Measurements from ENCODE around the gene DLST.

DLST gene

GRCh38 chr14:74860899-74861733, 20.6 kb upstream of the DLST start:
- peak; percentile 89 for DNase-seq

- DNase-seq = no peak
Observed at GRCh38 chr14:74861734-74862090, 20.0 kb upstream of the DLST start.

- no peak for DNase-seq
Observed at GRCh38 chr14:74863274-74863673, 18.4 kb upstream of the DLST start.

- DNase-seq = no peak
Observed at GRCh38 chr14:74864198-74864597, 17.5 kb upstream of the DLST start.

GRCh38 chr14:74865156-74865555, 16.6 kb upstream of the DLST start:
- DNase-seq = no peak

- DNase-seq = no peak
Observed at GRCh38 chr14:74866708-74867389, 14.9 kb upstream of the DLST start.

GRCh38 chr14:74867673-74868072, 14.0 kb upstream of the DLST start:
- DNase-seq = peak; percentile 49

- no peak for DNase-seq
Observed at GRCh38 chr14:74868739-74869138, 13.0 kb upstream of the DLST start.

- no peak for DNase-seq
Observed at GRCh38 chr14:74871819-74872218, 9.9 kb upstream of the DLST start.

GRCh38 chr14:74875204-74875603, 6.5 kb upstream of the DLST start:
- no peak for DNase-seq

- no peak for DNase-seq
Observed at GRCh38 chr14:74875941-74876913, 5.5 kb upstream of the DLST start, which contains the start of gene PROX2. TSS of gene PROX2 (minus strand) at chr14:74876145. CDS start at chr14:74863834, 12,311 bp downstream.

GRCh38 chr14:74879427-74880182, 2.1 kb upstream of the DLST start:
- DNase-seq = no peak

GRCh38 chr14:74882103-74882920, 596 bp downstream of the DLST start:
- DNase-seq = no peak

GRCh38 chr14:74886001-74886400, 4.3 kb downstream of the DLST start:
- no peak for DNase-seq

- DNase-seq = no peak
Observed at GRCh38 chr14:74888164-74889158, 6.7 kb downstream of the DLST start.

- DNase-seq = no peak
Observed at GRCh38 chr14:74890262-74890661, 8.5 kb downstream of the DLST start.

- DNase-seq = no peak
Observed at GRCh38 chr14:74891870-74892269, 10.2 kb downstream of the DLST start.

GRCh38 chr14:74892745-74893144, 11.0 kb downstream of the DLST start:
- DNase-seq = no peak

GRCh38 chr14:74893614-74894091, 11.9 kb downstream of the DLST start:
- no peak for DNase-seq

GRCh38 chr14:74896400-74896799, 14.7 kb downstream of the DLST start:
- DNase-seq = no peak
